HCT116 (cell line): ENCODE measurements around the gene LCNL1. TPM values are rescaled to one million over a fixed set of nuclear protein-coding genes. Genes with fewer than 3 reads are reported as not detected.
A peak's percentile ranks its signal among the peaks of the same experiment; 100 is the strongest.

Source experiments
- ATAC-seq: fragments of 200-7000 bp; cut with Tn5 transposase; 2 replicates; pipeline ENCODE4 v1.9.1; 2020; ENCODE audit warnings: mild to moderate bottlenecking, moderate library complexity
- BruUV-seq: library from RNA; stranded (reverse); fragments of 400-500 nt; replicated peaks from 2 replicates; lab custom pipeline; 2021; lab: Mats Ljungman, UMichigan
- CTCF ChIA-PET: fragments of 300-600 bp; sonication (Branson Sonifier 250); formaldehyde crosslinking; loops from one replicate; lab custom pipeline; 2021; ENCODE audit warnings: antibody characterized with exemption; lab: Charles Lee
- POLR2A ChIA-PET: fragments of 300-600, 350-600 bp; sonication (Branson Sonifier 250); formaldehyde crosslinking; loops from one replicate; lab custom pipeline; 2021; ENCODE audit warnings: antibody characterized with exemption; lab: Charles Lee
- RAD21 ChIA-PET, 2 experiments: fragments of 300-600 bp; sonication (Branson Sonifier 250); formaldehyde crosslinking; loops; one replicate each; lab custom pipeline; 2023; ENCODE audit warnings: low total read pairs in 2 of 2; ENCODE audit not compliant: uncharacterized antibody in 2 of 2, unreplicated experiment in 2 of 2, low non-redundant PET in 1 of 2; lab: Charles Lee
- DNase-seq: peaks from one replicate; pipeline ENCODE4 v3.0.0-alpha.2; 2010; ENCODE audit warnings: low read depth, low spot score
- H2AFZ ChIP-seq: fragments of 200-600 bp; shearing (Covaris generic), sonication (generic); 2 replicates; pipeline ENCODE4 v1.6.1; 2017; ENCODE audit warnings: low read depth, mixed run types, mixed read lengths, antibody characterized with exemption, low read length; ENCODE audit not compliant: poor library complexity, severe bottlenecking
- H3K27ac ChIP-seq: 2 replicates; pipeline ENCODE4 v1.5.1; 2012; ENCODE audit warnings: low read depth, low read length
- H3K27me3 ChIP-seq: fragments of 200-600 bp; sonication (generic); 2 replicates; pipeline ENCODE4 v1.6.1; 2016; ENCODE audit warnings: mixed run types, low read length, mixed read lengths; ENCODE audit not compliant: insufficient read depth
- H3K36me3 ChIP-seq, 2 experiments: fragments of 200-500 bp in 1 of 2; fragments of 200-600 bp in 1 of 2; sonication (Bioruptor generic) in 1 of 2; sonication (generic) in 1 of 2; 2 replicates each; pipeline versions ENCODE4 v1.5.1 to v1.6.1; 2014 to 2016; ENCODE audit warnings: low read length in 2 of 2, inconsistent platforms in 1 of 2, mixed read lengths in 1 of 2, mixed run types in 1 of 2; ENCODE audit not compliant: insufficient read depth in 2 of 2, control insufficient read depth in 1 of 2
- H3K4me1 ChIP-seq, 2 experiments: fragments of 200-600 bp in 1 of 2; sonication (generic) in 1 of 2; 2 replicates each; pipeline versions ENCODE4 v1.5.1 to v1.6.1; 2012 to 2017; ENCODE audit warnings: low read length in 2 of 2, inconsistent platforms in 1 of 2, mild to moderate bottlenecking in 1 of 2, mixed read lengths in 1 of 2, mixed run types in 1 of 2, moderate library complexity in 1 of 2; ENCODE audit not compliant: insufficient read depth in 2 of 2, control insufficient read depth in 1 of 2
- H3K4me2 ChIP-seq: fragments of 200-600 bp; sonication (generic); 2 replicates; pipeline ENCODE4 v1.6.1; 2017; ENCODE audit warnings: mixed run types, low read length, mixed read lengths
- H3K4me3 ChIP-seq, 2 experiments: fragments of 200-600 bp in 1 of 2; sonication (generic) in 1 of 2; replicated peaks in 1 of 2; 2 replicates each; pipeline ENCODE4 v1.5.1; 2011 to 2016; ENCODE audit warnings: low read length in 2 of 2, control low read depth in 1 of 2, low read depth in 1 of 2, mild to moderate bottlenecking in 1 of 2, mixed read lengths in 1 of 2, mixed run types in 1 of 2
- H3K79me2 ChIP-seq: fragments of 200-600 bp; sonication (generic); 2 replicates; pipeline ENCODE4 v1.6.1; 2017; ENCODE audit warnings: mild to moderate bottlenecking, mixed run types, low read length, moderate library complexity, mixed read lengths; ENCODE audit not compliant: insufficient read depth
- H3K9ac ChIP-seq: fragments of 200-600 bp; sonication (generic); 2 replicates; pipeline ENCODE4 v1.6.1; 2016; ENCODE audit warnings: low read length, mixed read lengths
- H3K9me2 ChIP-seq: fragments of 200-600 bp; sonication (generic), shearing (Covaris generic); 2 replicates; pipeline ENCODE4 v1.6.1; 2017; ENCODE audit warnings: mixed run types, mild to moderate bottlenecking, moderate library complexity; ENCODE audit not compliant: insufficient read depth
- H3K9me3 ChIP-seq, 2 experiments: fragments of 200-500 bp in 1 of 2; fragments of 200-600 bp in 1 of 2; sonication (Bioruptor generic) in 1 of 2; sonication (generic) in 1 of 2; 2 replicates each; pipeline ENCODE4 v1.6.1; 2014 to 2017; ENCODE audit warnings: low read length in 2 of 2, mixed read lengths in 2 of 2, inconsistent platforms in 1 of 2, low read depth in 1 of 2, mild to moderate bottlenecking in 1 of 2, mixed run types in 1 of 2, moderate library complexity in 1 of 2; ENCODE audit not compliant: control insufficient read depth in 1 of 2, insufficient read depth in 1 of 2
- H4K20me1 ChIP-seq: fragments of 200-600 bp; sonication (generic), shearing (Covaris generic); 2 replicates; pipeline ENCODE4 v1.6.1; 2017; ENCODE audit warnings: mixed run types, mild to moderate bottlenecking, moderate library complexity; ENCODE audit not compliant: insufficient read depth
- CTCF ChIP-seq, 3 experiments: fragments of 200-600 bp in 1 of 3; sonication (generic) in 1 of 3; IDR thresholded peaks in 2 of 3; conservative IDR thresholded peaks in 1 of 3; 2 replicates each; pipeline ENCODE4 v1.5.1; 2012 to 2017; ENCODE audit warnings: low read depth in 2 of 3, low read length in 2 of 3, antibody characterized with exemption in 1 of 3, borderline replicate concordance in 1 of 3, control low read depth in 1 of 3, mild to moderate bottlenecking in 1 of 3, mixed read lengths in 1 of 3, mixed run types in 1 of 3, moderate library complexity in 1 of 3; ENCODE audit not compliant: insufficient read depth in 1 of 3
- EGR1 ChIP-seq: IDR thresholded peaks from 2 replicates; pipeline ENCODE4 v1.6.1; 2012; ENCODE audit warnings: low read depth
- intact Hi-C: fragments of 100-400 bp; cut with micrococcal nuclease; formaldehyde crosslinking; loops from 2 replicates; pipeline ENCODE4 v1.10.0; 2022
- total RNA-seq: library from RNA; stranded (reverse); gene quantifications from one replicate; pipeline ENCODE4 v1.2.1, GENCODE V29; 2021; ENCODE audit not compliant: unreplicated experiment

The LCNL1 gene
- total RNA-seq, 1 experiment from 2014 or later, result 0.44 TPM

DNA sequence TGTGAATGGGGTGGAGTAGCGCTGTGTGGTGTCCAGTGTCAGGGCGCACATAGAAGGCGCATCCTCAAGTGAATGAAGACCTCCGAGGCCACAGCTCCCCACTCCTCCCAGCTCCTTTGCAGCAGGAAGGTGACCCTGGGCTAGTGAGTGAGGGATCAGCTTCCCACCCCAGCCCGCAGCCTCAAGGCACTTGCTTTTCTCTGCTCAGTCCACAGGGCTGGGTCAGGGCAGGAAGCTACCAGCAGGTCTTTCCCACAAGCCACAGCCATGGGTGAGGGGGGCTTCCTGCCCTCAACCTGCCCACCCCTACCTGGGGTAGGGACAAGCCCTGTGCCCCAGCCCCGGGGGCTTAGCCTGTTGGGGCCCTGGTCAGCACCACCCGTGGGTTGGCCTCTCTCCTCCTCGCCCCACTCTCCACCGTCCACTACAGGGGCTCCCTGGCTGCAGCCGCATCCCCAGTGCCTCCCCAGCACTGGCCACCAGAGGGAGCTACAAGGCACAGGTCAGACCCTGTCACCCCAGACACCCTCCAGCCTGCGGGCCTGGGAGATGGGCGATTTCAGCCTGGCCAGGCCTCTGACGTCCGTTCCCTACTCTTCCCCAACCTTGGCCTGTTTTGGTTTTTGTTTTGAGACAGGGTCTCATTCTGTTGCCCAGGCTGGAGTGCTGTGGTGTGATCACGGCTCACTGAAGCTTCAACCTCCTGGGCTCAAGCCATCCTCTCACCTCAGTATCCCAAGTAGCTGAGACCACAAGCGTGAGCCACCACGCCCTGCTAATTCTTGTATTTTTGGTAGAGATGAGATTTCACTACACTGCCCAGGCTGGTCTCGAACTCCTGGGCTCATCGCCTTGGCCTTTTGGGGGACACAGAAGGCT, 46.5 kb downstream of the LCNL1 start:
- POLR2A ChIA-PET, result interaction anchor here (0.5 to 1.4 kb wide), 6 partner anchors 37 to 212 kb away, joined by 3 to 6 read pairs (median 4); partner anchors contain the start of genes PAXX and TUBB4B
- Histone ChIP-seq H3K9me3 (no peaks in the 10 kb centered on the region), H3K4me2 (peak overlapping the region; percentile 100), H3K4me3 (peak overlapping the region; percentile 56 to 70), H3K79me2 (peaks cover 31% of the 10 kb centered on the region), H2AFZ (no peak overlapping the region), H3K9ac (peak overlapping the region; percentile 59; the same call in 1 of the 2 replicates), H3K27me3 (no peaks in the 10 kb centered on the region), H3K9me2 (no peaks in the 10 kb centered on the region), H3K27ac (peak overlapping the region; percentile 85; the same call in 1 of the 2 replicates), H3K4me1 (peaks cover 32 to 49% of the 10 kb centered on the region in 2 experiments), H3K36me3 (no peaks in the 10 kb centered on the region), H4K20me1 (no peaks in the 10 kb centered on the region)
- peak; percentile 77 for ATAC-seq
- RAD21 ChIA-PET, result interaction anchor here (0.9 to 1.2 kb wide), 3 partner anchors 81 to 121 kb away, joined by 3 to 4 read pairs (median 4); no protein-coding TSS in a partner anchor
- TF ChIP-seq EGR1 (no peak), CTCF (IDR thresholded peaks at IDR 0.05 in 2 of 3, conservative IDR thresholded peaks at IDR 0.05 in 1 of 3; ENCODE audit: borderline replicate concordance in 1 of 3, insufficient read depth in 1 of 3, low read depth in 2 of 3, low read length in 2 of 3) (peak in 2 of 3 experiments; percentile 87 to 97; a peak in 4 of 6 replicates)
- no TSS peak for BruUV-seq
- intact Hi-C loops, result loop anchor here (5.0 kb wide), 1 partner anchor 182 kb away; the partner anchor contains the start of gene PHPT1
- DNase-seq, result no peak
- CTCF ChIA-PET, result interaction anchor here (0.6 to 2.1 kb wide), 38 partner anchors 10 to 336 kb away, joined by 3 to 42 read pairs (median 5); partner anchors contain the start of genes AJM1, CLIC3, ENTPD2 and FBXW5
